Measurements from ENCODE around the gene RNF151. TPM values are rescaled to one million over a fixed set of nuclear protein-coding genes. Genes with fewer than 3 reads are reported as not detected.

RNF151 gene
- total RNA-seq, 2 donors from 2014 or later = 0.44 TPM; not detected in 1

- no peaks in the 10 kb centered on the region for H3K4me1 Mint-ChIP-seq
- Histone ChIP-seq H3K9ac (ENCODE audit: extremely low read depth, low read length, poor library complexity, severe bottlenecking) (no peak overlapping the region), H3K9me3 (ENCODE audit: control insufficient read depth, low read length) (no peaks in the 10 kb centered on the region), H3K27me3 (ENCODE audit: control insufficient read depth, insufficient read depth, low read length, poor library complexity, severe bottlenecking) (no peaks in the 10 kb centered on the region), H3K27ac (ENCODE audit: low read depth, low read length) (no peak overlapping the region), H3K4me1 (ENCODE audit: control insufficient read depth, insufficient read depth, low read length) (no peaks in the 10 kb centered on the region), H3K36me3 (ENCODE audit: control insufficient read depth, insufficient read depth, low read length) (no peaks in the 10 kb centered on the region), H3K4me3 (ENCODE audit: low read length) (no peak overlapping the region)
- no peak for TF ChIP-seq CTCF (conservative IDR thresholded peaks at IDR 0.05)
- H3K27ac Mint-ChIP-seq = no peak overlapping the region
- whole genome bisulfite sequencing, 2 experiments (ENCODE audit: insufficient coverage in 1 of 2, insufficient read length in 1 of 2) = 95 to 96% methylated on average over 9 of the region's 9 CpGs
- H3K27me3 Mint-ChIP-seq (ENCODE audit: insufficient read depth) = peaks cover 10% of the 10 kb centered on the region
- H3K4me3 Mint-ChIP-seq = no peak overlapping the region
- H3K36me3 Mint-ChIP-seq (ENCODE audit: low read depth) = no peaks in the 10 kb centered on the region
- peaks cover 2% of the 10 kb centered on the region for H3K9me3 Mint-ChIP-seq
- no peak for DNase-seq
Measured at GRCh38 chr16:1947369-1947670, 19.3 kb upstream of the RNF151 start.

GRCh38 chr16:1949507-1949906 lies 17.1 kb upstream of the RNF151 start:
- H3K9ac ChIP-seq (ENCODE audit: extremely low read depth, low read length, poor library complexity, severe bottlenecking) = no peak overlapping the region
- no peak overlapping the region for H3K4me3 Mint-ChIP-seq
- peaks cover 7% of the 10 kb centered on the region for H3K27me3 Mint-ChIP-seq (ENCODE audit: insufficient read depth)
- no peaks in the 10 kb centered on the region for H3K4me1 Mint-ChIP-seq
- no peak overlapping the region for H3K27ac Mint-ChIP-seq
- no peaks in the 10 kb centered on the region for H3K9me3 ChIP-seq (ENCODE audit: control insufficient read depth, low read length)
- DNase-seq = no peak
- no peak for TF ChIP-seq CTCF (conservative IDR thresholded peaks at IDR 0.05)
- H3K9me3 Mint-ChIP-seq = peaks cover 2% of the 10 kb centered on the region
- no peak overlapping the region for H3K27ac ChIP-seq (ENCODE audit: low read depth, low read length)
- H3K36me3 Mint-ChIP-seq (ENCODE audit: low read depth) = no peaks in the 10 kb centered on the region
- H3K4me3 ChIP-seq (ENCODE audit: low read length) = no peak overlapping the region
- H3K27me3 ChIP-seq (ENCODE audit: control insufficient read depth, insufficient read depth, low read length, poor library complexity, severe bottlenecking) = no peaks in the 10 kb centered on the region
- 98 to 100% methylated on average over 1 to 9 of the region's 11 CpGs for WGBS, 2 experiments (ENCODE audit: insufficient coverage in 1 of 2, insufficient read length in 1 of 2)
- H3K4me1 ChIP-seq (ENCODE audit: control insufficient read depth, insufficient read depth, low read length) = no peaks in the 10 kb centered on the region
- no peaks in the 10 kb centered on the region for H3K36me3 ChIP-seq (ENCODE audit: control insufficient read depth, insufficient read depth, low read length)

GRCh38 chr16:1950047-1950446 lies 16.6 kb upstream of the RNF151 start:
- H3K36me3 ChIP-seq (ENCODE audit: control insufficient read depth, insufficient read depth, low read length) = no peaks in the 10 kb centered on the region
- no peak overlapping the region for H3K9ac ChIP-seq (ENCODE audit: extremely low read depth, low read length, poor library complexity, severe bottlenecking)
- H3K9me3 ChIP-seq (ENCODE audit: control insufficient read depth, low read length) = no peaks in the 10 kb centered on the region
- WGBS, 2 experiments (ENCODE audit: insufficient coverage in 1 of 2, insufficient read length in 1 of 2) = 86 to 92% methylated on average over 2 to 7 of the region's 7 CpGs
- no peaks in the 10 kb centered on the region for H3K4me1 ChIP-seq (ENCODE audit: control insufficient read depth, insufficient read depth, low read length)
- no peak overlapping the region for H3K4me3 ChIP-seq (ENCODE audit: low read length)
- Mint-ChIP-seq H3K9me3 (peaks cover 2% of the 10 kb centered on the region), H3K4me3 (no peak overlapping the region), H3K27ac (no peak overlapping the region), H3K27me3 (ENCODE audit: insufficient read depth) (peaks cover 4% of the 10 kb centered on the region), H3K36me3 (ENCODE audit: low read depth) (no peaks in the 10 kb centered on the region), H3K4me1 (no peaks in the 10 kb centered on the region)
- TF ChIP-seq CTCF (conservative IDR thresholded peaks at IDR 0.05) = no peak
- H3K27ac ChIP-seq (ENCODE audit: low read depth, low read length) = no peak overlapping the region
- H3K27me3 ChIP-seq (ENCODE audit: control insufficient read depth, insufficient read depth, low read length, poor library complexity, severe bottlenecking) = no peaks in the 10 kb centered on the region
- DNase-seq = no peak

All from endodermal cell (in vitro differentiated cells).